CD1c-positive myeloid dendritic cell (primary cell): ENCODE results near the gene OR52E8.

Experiments used
- DNase-seq: peaks from one replicate; pipeline ENCODE4 v3.0.0-alpha.2; 2016; ENCODE audit errors: extremely low spot score

OR52E8 gene

DNA sequence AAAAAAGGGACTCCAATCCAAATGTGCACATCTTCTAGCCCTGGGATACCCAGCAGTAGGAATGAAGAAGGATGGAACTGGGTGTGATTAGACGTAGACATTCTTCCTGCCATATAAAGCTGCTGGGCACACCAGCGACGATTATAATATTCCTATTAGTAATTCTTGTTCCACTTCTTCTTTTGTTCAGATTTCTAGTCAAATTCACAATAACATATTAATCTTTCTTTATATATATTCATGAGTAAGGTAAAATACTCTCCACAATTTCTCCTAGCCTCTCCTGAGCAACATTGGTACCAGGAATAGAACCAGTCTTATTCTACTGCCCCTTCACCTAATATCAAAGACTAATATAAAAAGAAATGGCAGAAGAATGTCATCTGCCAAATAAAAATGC, at the start of gene OR52E8:
Gene OR52E8 (minus strand): TSS at position 101 of the 400 bp plus-strand sequence. CDS start 0 bp downstream, at position 101.
- no peak for DNase-seq

DNA sequence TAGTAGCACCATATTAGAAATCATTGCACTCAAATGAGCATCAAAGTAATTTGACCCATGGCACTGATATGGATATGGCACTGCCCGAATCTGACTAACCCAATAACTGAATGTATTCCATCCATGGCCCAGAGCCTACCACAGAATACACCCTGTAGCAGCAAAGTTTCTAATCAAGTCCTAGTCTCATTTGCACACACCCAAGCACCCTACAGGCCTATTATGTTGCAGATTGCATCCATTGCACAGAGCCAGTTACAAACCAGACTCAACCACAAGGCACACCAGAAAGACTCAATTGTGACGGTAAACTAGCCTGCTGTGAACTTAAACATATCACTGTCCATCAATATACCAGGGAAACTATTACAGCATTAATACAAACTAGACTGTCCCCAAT, 42.0 kb upstream of the OR52E8 start:
- no peak for DNase-seq

DNA sequence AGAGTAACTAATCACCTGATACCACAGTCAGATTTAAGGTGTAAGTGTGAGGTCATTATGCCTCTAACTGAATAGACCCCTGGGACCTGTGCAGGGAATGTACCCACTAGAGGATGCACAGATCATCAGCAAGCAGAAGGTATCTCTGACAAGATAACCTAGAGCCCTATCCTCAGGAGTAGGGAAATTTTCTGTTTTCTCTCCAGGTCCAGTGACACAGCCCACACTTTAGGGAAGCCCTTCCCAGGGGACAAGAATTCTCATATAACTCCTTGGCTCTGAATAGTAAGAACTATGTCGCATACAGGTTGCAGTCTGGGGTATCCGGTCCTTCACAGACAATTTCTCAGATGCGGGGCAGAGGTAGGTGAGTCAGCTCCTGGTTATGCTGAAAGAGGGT, 35.4 kb upstream of the OR52E8 start, which contains the start of gene OR52E5:
Gene OR52E5 (plus strand): TSS at position 301 of the 400 bp plus-strand sequence. CDS start 7,569 bp downstream, outside the sequence.
- no peak for DNase-seq

DNA sequence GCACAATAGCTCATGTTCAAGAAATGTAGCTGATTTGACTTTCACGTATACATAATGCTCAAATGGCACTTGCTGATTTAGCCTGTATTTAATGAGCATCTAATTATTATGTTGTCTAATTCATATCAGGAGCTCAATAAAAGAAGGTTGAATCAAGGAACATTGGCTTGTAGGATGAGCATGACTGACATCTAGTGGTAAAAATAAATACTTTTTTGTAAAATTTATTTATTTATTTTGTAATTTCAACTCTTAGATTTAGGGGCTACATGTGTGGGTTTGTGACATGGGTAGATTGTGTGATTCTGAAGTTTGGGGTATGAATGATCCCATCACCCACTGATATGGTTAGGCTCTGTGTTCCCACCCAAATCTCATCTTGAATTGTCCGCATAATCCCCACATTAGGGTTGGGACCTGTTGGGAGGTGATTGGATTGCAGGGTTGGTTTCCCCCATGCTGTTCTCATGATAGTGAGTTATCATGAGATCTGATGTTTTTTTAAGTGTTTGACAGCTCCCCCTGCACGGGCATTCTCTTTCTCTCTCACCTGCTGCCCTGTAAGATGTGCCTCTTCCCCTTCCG, 33.8 kb upstream of the OR52E8 start:
- DNase-seq = peak; percentile 25

DNA sequence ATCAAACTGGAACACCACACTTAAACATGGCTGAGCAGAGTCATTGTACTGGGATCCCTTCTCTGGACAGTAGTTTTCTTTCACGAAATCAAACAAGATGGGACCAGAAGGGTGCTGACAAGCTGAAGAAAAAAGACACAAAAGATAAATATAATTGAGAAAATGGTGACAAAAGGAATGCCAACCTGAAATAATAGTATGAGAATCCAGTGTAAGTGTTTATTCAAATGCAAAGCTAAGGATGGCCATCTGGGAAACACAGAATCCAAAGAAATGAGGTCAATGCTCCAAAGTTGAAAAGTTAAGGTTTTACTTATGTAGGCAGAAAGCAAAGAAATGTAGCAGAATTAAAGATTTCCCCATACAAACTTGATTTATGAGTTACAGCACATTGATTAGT, 30.2 kb upstream of the OR52E8 start:
- no peak for DNase-seq

DNA sequence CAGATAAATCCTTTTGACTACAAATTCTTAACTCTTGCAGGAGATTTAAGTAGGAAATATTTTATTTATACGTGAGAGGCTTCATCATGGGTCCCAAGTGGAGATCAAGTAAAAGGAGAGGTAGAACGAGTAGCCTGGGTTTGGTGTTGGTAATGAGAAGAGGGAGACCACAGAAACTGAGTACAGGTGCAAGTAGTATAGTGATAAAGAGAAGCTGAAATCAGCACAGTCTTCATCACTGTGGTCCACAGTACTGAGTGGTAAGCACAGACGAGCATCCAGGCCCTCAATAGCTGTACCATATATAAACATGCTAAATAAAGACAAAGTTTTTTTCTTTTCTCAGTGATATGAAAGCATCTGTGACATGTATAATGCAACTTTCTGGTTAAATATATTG, 29.7 kb upstream of the OR52E8 start:
- DNase-seq = no peak

DNA sequence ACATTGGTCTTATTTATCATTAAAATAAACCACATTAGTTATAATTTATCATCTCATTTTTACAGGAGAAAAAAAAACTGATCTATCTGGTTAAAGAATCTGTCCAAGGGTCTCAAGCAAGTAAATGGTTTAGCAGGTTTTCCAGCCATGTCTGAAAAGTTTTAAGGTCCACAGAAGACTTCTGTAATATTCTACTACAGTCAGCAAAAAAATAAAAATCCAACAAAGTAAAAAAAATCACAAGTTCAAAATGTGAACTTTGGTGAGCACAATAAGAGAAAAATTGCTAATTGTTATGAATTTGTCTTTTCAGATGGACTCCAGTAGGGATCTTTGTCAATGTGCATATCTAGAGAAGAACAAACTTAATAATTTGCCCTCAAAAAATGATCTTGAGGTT, 24.3 kb upstream of the OR52E8 start:
- no peak for DNase-seq

DNA sequence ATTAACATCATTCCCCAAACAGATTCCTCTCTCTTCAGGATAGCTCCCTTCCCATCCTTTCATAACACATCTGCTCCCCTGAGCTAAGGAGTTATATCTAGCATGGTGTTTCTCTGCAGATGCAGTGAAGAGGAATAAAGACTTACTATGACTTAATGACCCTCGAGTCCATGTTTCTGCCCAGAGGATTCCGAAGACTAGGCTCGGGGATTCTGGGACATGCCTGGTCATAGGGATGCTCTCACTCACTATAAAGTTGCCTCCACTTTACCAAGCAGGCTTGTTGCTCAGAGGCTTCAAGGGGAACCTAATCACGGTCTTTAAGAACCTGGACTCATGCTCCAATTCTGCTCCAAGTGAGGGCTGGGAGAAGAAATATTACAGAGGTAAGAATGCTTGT, 22.8 kb upstream of the OR52E8 start, which contains the start of gene OR52E4:
Gene OR52E4 (plus strand): TSS at position 301 of the 400 bp plus-strand sequence. CDS start 3,664 bp downstream, outside the sequence.
- DNase-seq = no peak

DNA sequence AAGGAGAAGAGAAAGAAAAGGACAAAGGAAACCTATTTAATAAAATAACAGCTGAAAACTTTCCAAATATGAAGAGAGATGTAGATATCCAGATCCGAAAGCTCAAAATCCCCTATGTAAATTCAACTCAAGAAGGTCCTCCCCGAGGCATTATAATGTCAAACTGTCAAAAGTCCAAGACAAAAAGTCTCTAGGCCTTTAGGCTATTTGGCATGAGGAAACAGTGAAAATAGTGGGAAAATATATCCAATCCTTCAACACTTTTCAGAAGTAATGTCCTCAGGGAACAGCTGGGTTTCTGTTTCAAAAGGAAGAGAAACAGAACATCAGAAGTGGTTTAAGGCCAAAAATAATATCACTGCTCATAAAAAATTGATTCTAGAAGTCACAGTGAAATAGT, 21.1 kb upstream of the OR52E8 start:
- no peak for DNase-seq

DNA sequence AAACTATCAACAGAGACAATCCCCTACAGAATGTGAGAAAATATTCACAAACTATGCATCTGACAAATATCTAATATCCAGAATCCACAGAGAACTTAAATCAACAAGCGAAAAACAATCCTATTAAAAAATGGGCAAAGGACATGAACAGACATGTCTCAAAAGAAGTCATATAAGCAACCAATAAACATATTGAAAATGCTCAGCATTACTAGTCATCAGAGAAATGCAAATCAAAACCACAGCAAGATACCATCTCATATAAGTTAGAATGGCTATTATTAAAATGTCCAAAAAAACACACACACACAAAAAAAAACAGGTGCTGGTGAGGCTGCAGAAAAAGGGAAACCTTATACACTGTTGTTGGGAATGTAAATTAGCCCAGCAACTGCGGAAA, 8.3 kb upstream of the OR52E8 start:
- DNase-seq = no peak

DNA sequence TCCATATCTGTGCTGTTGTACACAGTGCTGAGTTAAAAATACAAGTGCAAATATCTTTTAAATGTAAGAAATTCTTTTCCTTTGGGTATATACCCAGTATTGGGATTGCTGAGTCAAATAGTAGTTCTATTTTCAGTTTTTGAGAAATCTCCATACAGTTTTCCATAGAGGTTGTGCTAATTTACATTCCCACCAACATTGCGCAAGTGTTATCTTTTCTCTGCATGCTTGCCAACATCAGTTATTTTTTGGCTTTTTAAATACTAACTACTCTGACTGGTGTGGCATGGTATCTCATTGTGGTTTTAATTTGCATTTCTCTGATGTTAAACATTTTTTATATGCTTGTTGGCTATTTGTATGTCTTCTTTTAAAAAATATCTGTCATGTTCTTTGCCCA, 6.5 kb downstream of the OR52E8 start:
- DNase-seq = no peak

DNA sequence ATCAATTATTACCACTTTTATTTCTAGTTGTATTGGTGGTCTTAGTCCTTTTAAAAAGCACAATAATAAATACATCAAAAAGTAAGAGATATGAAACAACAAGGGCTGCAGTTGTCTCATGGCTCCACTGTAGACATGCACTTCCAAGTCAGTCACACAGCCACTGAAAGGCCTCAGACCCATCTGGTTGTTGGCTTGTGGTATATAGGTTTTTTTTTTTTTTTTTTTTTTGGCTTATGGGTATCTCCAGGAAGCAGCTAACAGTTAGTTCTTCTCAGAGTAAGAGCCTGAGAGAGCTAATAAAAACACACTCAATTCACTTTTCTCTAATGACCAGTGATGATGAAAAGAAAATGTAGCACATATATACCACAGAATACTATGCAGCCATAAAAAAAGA, 9.8 kb downstream of the OR52E8 start:
- DNase-seq = no peak

DNA sequence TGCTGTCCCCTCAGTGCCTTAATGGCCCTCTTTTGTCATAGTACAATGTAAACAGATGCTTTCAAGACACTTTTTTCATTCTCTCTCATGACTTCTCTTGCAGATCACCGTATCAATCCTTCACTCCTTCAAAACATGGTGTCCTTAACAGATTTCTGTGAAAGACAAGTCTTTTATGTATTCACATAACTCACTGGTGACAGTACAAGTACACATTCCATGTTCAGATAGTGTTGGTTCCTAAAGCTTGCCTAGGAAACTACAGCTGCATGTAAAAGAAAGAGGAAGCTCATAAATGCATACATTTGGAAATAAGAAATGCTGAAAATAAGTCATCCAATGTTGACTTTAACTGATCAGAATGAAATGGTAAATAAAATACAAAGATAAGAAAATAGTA, 10.8 kb downstream of the OR52E8 start:
- no peak for DNase-seq

DNA sequence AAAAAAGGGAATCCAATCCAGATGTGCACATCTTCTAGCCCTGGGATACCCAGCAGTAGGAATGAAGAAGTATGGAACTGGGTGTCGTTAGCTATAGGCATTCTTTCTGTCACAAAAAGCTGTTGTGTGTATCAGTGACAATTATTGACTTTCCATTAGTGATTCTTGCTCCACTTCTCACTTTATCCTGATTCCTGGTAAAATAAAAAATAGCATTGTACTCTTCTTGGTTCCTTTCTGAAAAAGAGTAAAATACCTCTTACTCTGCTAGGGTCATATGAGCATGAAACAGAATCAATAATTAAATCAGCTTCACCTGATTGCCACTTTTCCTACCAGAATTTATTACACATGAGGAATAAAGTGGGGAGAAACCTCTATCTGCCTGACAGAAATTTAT, 15.7 kb downstream of the OR52E8 start, which contains the start of gene OR52E6:
Gene OR52E6 (minus strand): TSS at position 101 of the 400 bp plus-strand sequence. CDS start 0 bp downstream, at position 101.
- no peak for DNase-seq

DNA sequence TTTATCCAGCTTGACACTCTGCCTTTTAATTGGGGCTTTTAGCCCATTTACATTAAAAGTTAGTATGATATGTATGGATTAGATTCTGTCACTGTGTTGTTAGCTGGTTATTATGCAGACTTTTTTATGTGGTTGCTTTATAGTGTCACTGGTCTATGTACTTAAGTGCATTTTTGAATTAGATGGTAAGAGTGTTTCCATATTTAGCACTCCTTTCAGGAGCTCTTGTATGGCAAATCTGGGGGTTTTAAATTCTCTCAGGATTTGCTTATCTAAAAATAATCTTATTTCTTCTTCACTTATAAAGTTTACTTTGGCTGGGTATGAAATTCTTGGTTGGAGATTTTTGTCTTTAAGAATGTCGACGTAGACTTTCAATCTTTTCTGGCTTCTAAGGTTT, 19.8 kb downstream of the OR52E8 start:
- DNase-seq = no peak

DNA sequence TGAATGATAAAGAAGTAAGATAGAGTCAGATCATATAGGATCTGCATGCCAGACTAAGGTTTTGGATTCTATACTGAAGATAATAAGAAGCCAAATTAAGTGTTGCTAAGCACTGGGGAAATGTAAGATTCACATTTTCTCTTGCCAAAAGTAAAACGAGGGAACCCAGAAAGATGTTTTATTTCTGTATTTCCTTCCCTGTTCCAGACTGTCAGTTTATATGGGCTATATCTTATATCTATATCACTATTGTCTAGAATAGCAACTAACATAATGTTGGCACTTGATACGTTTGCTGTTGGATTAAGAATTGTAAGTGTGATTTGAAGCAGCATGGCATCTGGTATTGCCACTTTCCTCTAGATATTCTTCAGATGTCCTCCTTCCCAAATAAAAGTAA, 24.0 kb downstream of the OR52E8 start:
- DNase-seq = no peak

DNA sequence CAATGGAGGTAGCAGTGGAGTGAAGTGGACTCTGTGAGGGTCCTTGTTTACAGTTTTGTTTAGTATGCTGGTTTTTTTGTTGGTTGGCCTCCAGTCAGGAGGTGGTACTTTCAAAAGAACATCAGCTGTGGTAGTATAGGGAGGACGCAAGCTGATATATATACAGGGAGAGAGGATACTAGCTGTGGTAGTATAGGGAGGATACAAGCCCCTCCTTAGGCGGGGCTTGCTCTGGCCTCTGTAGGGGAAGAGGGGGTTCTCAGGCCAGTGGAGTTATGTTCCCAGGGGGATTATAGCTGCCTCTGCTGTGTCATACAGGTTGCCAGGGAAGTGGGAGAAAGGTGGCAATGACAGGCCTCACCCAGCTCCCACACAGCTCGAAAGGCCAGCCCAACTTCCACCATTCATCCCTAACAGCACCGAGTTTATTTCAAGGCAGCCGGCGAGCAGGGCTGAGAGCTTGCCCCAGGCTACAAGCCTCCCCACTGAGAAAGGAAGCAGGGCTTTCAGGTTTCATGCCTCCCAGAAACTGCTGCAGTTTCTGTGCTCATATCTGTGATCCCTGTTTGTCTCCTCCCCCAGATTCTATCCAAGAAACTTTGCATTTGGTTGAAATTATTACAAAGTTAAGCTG, 26.2 kb downstream of the OR52E8 start:
- no peak for DNase-seq

DNA sequence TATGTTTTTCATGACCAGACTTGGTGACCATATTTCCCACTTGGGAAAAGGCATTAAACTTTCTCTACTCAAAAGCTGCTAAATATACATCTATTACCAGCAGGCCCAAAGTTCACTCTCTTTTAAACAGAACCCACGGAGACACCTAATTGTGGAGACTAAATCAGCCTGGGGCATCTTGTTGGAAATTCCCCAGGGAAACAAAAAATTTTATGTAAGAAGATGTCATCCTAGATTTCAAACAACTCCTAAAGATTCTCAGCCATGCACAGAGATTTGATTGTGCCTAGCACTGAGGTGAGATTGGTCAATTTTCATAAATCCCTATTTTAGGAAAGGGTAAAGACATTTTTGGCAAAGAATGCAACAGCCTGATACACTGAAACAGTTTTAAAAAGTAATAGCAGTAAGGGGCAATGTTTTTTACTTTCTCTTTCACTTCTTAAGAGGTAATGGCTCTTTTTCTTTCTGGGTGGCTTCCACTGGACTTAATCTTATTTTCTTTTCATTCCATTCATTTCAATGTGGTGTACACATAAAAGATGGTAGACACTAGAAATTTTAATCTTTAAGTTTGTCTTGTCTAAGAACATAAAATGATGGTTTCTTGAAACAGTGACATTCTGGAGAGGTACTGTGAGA, 39.1 kb downstream of the OR52E8 start:
- no peak for DNase-seq

DNA sequence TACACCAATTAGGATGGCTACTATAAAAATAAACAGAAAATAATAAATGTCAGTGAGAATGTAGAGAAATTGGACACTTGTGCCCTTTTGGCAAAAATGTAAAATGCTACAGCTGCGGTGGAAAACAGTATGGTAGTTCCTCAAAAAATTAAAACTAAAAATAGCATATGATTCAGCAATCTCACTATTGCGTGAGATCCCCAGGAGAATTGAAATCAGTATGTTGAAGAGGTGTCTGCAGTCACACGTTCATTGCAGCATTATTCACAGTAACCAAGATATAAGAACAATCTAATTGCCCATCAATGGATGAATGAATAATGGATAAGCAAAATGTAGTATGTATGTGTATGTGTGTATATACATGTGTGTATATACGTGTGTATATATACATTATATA, 42.0 kb downstream of the OR52E8 start:
- peak; percentile 90 for DNase-seq

DNA sequence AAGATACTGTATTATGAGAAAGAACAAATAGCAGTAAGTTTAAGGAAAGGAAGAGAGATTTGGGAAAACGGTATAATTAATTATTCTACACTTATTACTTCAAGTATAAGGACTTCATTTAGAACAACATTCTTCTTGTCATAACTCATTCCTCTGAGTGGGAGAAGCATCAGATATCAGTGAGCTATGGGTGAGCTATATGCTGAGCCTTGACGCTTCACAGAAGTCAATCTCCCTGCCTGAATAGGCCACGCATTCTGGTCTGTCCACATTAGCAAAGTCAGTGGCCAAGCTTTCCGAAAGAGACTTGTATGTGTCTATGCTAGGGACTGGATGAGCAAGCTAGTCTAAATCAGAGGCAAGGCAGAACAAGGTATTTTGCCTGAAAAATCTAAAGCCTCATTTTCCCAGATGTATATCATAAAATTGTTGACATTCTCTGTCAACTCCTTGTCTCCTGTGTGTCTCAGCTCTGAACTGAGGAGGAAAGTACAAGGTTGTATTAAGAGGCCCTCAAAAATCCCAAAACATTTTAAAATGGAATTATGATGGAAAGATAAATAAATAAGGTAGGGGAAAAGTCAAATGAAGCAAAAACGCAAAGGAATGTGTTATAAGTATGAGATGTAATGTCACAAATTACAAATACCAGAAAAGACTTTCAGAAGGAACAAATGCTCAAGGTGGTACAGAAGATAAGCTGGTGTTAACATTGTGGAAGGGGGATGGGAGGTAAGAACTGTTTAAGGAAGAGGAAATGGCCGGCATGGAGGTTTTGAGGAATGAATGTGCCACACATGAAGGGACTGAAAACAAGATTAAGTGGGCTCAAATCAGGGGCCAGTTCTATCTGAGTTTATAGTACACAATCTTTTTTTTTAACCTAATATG, 47.3 kb downstream of the OR52E8 start:
- DNase-seq = no peak

DNA sequence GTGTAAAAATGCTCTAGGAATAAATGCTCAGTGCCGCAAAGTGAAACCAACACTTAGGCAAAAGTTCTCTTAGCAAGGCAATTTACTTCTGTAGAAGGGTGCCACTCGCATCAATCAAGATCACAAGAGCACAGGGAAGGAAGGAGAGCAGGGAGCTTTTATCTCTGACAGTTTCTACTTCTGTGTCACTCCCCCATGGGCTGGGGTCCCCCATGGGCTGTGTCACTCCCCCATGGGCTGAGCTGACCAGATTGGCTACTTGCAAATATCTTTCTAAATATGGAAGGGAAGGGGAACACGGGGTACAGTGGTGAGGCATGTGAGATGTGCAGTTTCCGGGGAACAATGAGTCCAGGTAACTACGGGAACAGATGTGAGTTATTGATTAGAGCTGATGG, 48.4 kb downstream of the OR52E8 start:
- DNase-seq = peak; percentile 26

DNA sequence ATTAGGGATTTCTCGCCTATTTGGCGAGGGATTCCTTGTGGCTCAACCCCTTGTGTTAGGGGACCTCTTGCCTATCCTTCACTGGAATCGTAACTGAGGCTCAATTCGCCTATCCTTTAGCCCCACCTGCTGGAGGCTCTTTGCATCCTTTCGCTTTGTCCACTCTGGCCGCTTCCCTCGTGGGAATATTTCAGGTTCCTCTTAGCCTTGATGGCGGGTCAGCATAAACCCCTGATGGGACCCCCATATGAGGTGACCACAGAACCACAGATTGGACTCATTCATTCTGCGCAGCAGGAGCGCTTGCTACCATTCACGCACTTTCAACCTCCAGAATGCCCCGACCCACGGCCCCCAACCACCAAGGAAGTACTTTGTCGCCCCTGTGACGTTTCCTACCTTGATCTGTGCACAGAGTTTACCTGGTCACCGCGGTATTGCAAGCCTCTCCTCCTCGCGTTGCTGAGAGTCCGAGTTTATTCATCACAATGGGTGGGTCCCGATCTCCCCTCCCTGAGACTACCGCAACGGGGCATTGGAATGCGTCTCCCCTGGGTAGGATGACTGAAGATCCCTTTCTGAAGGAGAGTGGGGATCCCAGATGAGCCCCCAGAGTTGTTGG, 48.9 kb downstream of the OR52E8 start, which contains the start of gene OR52N2:
Gene OR52N2 (plus strand): TSS at position 425 of the 622 bp plus-strand sequence. CDS start 11,412 bp downstream, outside the sequence.
- peak; percentile 87 for DNase-seq
